Epithelial cell of esophagus (primary cell): ENCODE results near the gene GATAD2B.

Experiments used
- DNase-seq: peaks from one replicate; pipeline ENCODE4 v3.0.0; 2010; ENCODE audit warnings: low read depth
- H3K4me3 ChIP-seq: 2 replicates; pipeline ENCODE4 v1.5.1; 2011; ENCODE audit warnings: mild to moderate bottlenecking, low read length, control low read depth
- TF ChIP-seq, protein P1 (sequence below): IDR thresholded peaks from 2 replicates; pipeline ENCODE4 v1.5.1; 2011; ENCODE audit warnings: low read depth, mild to moderate bottlenecking, low read length, control low read depth, inconsistent platforms; ENCODE audit not compliant: insufficient read depth; ENCODE audit errors: missing control alignments

Gene GATAD2B

DNA sequence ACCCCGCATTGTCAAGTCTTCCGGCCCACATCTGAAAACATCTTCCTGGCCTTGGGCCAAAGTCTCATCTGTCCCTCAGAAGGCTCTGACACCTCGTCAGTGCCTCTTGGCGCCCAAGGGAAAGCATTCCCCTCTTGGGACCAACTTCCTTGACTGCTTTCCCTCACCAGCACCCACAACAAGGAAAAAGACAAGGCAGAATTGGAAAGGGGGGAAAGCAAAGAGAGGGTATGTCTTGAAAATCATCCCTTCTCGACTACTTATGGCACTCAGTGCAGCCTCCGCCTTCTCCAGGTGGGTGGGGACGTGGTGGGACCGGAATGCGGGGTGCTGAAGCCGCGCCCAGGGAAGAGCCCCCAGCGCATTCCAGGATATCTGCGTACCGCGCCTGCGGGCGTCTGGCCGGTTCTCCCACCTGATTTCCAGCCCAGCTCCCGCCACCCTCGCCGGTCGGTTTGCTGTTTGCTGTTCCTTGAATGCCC lies 41.1 kb upstream of the GATAD2B start:
- TF ChIP-seq, protein P1, sequence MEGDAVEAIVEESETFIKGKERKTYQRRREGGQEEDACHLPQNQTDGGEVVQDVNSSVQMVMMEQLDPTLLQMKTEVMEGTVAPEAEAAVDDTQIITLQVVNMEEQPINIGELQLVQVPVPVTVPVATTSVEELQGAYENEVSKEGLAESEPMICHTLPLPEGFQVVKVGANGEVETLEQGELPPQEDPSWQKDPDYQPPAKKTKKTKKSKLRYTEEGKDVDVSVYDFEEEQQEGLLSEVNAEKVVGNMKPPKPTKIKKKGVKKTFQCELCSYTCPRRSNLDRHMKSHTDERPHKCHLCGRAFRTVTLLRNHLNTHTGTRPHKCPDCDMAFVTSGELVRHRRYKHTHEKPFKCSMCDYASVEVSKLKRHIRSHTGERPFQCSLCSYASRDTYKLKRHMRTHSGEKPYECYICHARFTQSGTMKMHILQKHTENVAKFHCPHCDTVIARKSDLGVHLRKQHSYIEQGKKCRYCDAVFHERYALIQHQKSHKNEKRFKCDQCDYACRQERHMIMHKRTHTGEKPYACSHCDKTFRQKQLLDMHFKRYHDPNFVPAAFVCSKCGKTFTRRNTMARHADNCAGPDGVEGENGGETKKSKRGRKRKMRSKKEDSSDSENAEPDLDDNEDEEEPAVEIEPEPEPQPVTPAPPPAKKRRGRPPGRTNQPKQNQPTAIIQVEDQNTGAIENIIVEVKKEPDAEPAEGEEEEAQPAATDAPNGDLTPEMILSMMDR, result no peak
- peak overlapping the region; percentile 51 for H3K4me3 ChIP-seq
- peak; percentile 91 for DNase-seq

DNA sequence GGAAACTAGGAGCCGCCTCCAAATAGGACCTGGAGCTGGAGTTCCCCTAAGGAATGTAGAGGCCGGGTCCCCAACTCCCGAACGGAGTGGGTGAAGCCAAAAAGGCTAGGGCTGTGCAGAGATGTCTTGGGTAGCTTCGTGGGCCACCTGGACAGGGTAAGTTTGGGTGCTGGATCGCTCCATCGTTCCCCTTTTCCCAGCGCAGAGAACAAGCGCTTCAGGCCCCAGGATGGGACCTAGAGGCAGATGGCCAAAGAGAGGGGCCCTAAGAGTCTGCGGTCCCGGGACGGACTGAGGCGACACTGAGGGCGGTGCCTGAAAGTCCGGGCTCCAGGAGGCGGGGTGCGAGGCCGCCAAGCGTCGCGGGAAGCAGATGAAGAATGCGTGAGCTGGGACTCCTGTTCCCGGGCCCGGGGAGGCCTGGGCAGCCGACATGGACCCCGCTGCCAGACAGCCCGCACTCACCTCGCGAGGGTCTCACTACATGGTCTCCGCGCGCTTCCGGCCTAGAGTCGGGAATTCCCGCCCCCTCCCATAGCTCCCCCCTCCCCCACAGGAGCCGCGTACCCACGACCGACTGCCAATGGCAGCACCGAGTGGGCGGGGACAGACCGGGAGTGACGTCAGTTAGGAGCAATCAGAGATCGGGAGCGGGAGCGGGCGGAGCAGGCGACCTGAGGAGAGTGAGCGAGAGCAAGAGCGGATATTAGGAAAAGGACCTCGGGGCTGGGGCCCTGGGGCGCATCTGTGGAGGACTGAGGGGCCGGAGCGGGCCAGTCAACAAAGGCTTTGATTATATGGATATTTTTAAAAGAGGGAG lies 40.5 kb upstream of the GATAD2B start, which contains the start of gene SLC39A1:
Gene SLC39A1 (minus strand): TSS at position 508 of the 820 bp plus-strand sequence. CDS start 822 bp downstream, outside the sequence.
- H3K4me3 ChIP-seq, result peak within 1 kb of the TSS; percentile 51
- TF ChIP-seq, protein P1, result no peak
- peak; percentile 98 for DNase-seq

GRCh38 chr1:153962088-153963029 lies 39.6 kb upstream of the GATAD2B start:
- peak overlapping the region; percentile 51 for H3K4me3 ChIP-seq
- TF ChIP-seq, protein P1, result no peak
- peak; percentile 82 for DNase-seq

GRCh38 chr1:153961421-153961820 lies 38.6 kb upstream of the GATAD2B start:
- TF ChIP-seq, protein P1, result no peak
- peak overlapping the region; percentile 51 for H3K4me3 ChIP-seq
- DNase-seq, result no peak

GRCh38 chr1:153960206-153960605 lies 37.4 kb upstream of the GATAD2B start:
- TF ChIP-seq, protein P1, result no peak
- no peak for DNase-seq
- no peak overlapping the region for H3K4me3 ChIP-seq

GRCh38 chr1:153959454-153959853 lies 36.7 kb upstream of the GATAD2B start:
- DNase-seq, result no peak
- no peak overlapping the region for H3K4me3 ChIP-seq
- TF ChIP-seq, protein P1, result no peak
